NCI-H146 treated with DMSO at 0.1 percent for 48 hours (cell line): ENCODE measurements around the gene CIRBP.
"Not testable (repeated sequence)": the region's sequence is repeated elsewhere in the genome, so short reads cannot be mapped to it uniquely, and the experiment has no call there.

ENCODE experiments used
- DNase-seq: peaks from one replicate; lab custom pipeline; 2025; ENCODE audit not compliant: unreplicated experiment; lab: John Stamatoyannopoulos, UW

The CIRBP gene

GRCh38 chr19:1308718-1309117, 39.6 kb downstream of the CIRBP start:
- DNase-seq: no peak

DNA sequence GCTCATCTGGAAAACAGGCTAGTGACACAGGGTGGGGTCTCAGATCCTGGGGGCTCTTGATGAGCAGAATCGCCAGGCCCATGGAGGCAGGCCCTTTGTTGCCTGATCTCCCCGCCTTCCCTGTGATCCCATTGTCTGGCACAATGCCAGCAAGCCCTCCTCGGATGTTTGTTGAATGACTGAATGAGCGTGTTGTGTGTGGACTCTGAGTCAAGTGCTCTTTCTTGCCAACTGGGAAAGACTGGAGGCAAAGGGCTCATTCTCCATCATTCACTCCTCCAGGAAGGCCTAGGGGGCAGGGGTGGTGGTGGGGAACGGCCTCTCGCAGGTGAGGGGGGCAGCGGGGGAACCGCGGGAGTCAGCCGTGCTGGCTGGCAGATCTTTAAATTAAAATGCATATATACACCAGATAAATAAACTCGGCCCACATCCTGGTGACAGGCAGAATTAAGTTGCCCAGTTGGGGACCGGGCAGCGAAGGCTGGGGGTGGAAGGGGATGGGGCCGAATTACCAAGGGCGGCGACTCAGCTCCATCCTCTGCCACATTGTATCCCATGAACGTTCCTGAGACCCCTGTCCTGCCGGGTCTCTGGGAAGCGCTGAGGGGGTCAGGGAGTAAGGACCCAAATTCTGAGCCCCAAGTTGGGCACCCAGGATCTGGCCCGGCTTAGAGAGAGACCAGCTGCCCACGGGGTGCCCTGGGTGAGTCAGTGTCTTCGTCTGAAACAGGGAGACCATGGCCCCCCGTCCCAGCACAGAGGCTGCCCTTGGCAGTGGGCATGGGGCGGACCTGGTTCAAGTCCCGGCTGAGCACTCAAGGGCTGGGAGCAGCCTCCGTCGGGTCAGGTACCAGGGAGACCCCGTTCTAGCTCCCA, 41.1 kb downstream of the CIRBP start:
- DNase-seq: no peak

- no peak for DNase-seq
These were observed 41.7 kb downstream of the CIRBP start for GRCh38 chr19:1310853-1311180.

- no peak for DNase-seq
These were observed 42.5 kb downstream of the CIRBP start for GRCh38 chr19:1311543-1312091.

DNA sequence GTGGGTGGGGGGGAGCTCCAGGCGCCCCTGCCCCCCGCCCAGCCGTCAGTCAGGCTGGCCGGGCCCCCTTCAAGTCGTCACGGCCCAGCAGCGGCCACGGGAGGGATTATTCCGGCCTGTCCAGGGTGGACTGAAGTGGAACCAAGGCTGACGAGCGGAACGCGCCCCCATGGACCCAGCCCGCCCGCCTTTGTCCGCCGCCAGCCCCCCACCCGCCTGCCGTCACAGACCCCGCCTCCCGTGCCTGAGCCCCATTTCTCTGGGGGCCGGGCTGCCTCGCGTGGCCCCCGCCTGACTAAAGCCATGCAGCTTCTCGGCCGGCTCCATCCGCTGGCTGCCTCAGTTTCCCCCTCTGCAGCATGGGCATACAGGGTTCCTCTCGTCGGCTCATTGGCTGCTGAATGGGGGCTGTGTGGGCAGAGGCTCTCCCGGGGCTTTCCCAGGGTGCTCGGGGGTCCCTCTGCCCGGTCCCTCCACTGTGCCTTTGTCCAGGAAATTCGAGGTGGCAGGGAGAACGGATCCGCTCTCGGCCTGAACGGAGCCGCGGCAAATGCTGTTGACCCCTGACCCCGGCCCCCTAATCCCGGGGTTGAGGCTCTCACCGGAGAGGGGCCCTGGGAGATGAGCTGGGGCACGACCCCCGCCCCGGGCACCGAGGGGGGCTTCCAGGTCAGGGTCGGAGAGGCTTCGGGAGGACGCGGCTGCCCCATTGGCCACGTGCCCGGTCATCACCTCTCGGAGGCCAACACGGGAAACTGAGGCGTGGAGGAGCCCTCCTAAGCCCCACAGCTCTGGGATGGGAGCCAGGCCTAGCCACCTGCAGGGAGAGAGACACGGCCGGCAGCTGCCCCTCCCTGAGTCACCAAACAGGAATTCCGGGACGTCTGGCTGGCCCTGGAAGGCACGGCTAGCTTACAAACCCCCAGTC, 43.9 kb downstream of the CIRBP start:
- DNase-seq: no peak

DNA sequence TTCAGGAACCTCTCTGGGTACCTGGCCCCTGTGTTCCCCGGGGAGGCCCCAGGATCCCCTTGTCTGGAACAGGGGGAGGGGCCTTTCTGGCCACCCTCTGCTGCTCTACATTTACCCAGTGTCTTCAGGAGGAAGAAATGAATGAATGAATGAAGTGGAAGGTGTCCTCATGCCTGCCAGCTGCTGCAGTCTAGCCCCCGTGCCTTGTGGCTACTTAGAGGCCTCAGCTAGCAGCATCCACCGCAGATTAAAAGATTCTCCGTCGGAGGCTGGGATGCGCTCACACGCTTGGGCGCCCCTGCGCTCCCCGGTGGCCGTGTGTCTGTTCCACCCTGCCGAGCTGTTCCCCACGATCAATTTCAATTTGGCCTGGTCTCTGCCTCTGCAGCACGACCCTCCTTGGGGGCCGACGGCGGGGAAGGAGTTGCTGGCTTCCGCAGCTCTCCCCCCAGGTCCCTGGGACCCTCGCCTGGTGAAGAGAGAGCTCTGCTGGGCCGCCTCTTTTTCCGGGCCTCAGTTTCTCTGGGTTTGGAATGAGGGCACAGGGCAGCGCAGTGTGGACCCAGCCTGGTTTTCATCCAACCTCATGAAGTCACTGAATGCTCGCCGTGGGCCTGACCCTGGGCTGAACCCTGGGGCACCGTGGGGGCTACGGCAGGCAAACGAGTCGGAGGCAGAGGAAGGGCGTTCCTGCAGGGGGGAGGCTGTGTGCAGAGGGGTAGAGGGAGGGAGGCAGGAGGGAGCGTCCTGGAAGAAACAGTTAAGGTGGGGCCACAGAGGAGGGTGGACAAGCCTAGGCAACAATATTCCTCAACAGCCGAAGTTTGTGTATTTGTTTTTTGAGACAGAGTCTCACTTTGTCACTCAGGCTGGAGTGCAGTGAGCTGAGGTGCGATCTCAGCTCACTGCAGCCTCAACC, 44.8 kb downstream of the CIRBP start:
- DNase-seq: no peak

DNA sequence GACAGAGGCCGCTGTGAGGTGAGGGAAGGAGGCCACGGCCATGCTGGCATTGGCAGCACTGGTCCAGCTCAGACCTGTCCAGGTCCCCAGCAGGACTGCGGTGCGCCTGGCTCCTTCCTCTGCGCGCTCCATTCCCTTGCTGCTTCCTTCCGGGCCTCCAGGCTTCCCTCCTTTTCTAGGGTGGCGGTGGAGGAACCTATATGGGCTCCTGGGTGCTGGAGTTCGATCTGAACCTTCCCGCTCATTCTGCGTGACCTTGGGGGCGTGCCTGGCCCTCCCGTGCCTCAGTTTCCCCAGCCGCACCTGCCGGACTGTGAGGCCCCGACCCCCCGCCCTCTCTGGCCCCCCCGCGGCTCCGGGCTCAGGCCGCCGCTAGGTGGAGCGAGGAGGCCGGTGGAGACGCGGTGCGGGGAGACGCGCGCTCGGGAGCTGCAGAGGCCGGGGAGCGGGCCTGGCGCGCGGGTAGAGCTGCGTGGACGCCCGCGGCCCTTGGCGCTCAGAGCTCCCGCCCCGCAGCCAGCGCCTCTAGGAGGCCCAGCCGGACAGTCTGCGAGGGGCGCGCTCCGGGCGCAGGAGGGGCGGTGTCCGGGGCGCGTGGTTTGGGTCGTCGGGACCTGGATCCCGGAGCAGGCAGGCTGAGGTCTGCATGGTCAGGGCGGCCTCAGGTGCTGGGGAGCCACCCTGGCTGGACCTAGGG, 46.5 kb downstream of the CIRBP start:
- DNase-seq: no peak

GRCh38 chr19:1316466-1316865, 47.3 kb downstream of the CIRBP start:
- no peak for DNase-seq

- no peak for DNase-seq
These were observed 48.3 kb downstream of the CIRBP start for GRCh38 chr19:1317274-1318003.

DNA sequence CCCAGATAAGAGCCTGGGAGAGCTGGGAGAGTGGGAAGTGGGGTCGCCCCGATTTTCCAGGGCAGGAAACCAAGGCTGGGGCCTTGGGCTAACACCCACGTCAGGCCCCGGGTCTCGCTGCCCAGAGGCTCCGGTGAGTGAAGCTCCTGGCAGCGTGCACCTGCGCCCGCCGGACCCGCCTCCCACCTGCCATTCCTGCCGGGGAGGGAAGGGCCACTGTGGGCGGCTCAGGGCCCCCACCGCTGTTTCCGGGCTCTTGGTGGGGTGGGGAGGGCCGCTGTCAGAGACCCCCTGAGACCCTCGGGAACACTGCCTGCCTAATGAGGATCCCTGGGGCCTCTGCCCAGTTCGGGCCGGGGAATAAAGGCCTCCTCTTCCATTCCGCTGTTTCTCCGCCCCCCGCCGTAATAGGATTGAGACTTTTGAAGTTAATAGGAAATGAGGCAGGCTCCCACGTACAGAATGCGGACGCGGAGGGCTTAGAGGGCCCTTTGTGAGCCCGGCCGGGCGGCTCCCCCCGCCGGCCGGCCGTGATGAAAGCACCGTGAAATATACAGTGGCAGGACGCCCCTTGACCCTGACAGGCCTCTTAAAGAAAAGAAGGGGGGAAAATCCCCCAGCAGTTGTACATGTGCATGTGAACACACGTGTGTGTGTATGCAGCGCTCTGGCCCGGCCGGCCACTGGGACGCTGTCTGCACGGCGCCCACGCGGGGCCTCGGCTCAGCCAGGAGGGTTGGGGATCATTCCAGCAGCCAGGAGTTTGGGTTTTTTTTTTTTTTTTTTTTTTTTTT, 49.7 kb downstream of the CIRBP start:
- DNase-seq: no peak

DNA sequence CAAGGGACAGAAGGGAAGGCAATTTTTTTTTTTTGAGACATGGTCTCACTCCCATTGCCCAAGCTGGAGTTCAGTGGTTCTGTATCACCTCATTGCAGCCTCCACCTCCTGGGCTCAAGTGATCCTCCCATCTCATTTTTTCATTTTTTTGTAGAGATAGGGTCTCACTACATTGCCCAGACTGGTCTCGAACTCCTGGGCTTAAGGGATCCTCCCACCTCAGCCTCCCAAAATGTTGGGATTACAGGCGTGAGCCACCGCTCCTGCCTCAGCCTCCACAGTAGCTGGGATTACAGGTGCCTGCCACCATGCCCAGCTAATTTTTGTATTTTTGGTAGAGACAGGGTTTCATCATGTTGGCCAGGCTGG, 51.1 kb downstream of the CIRBP start:
- not testable (repeated sequence) for DNase-seq

GRCh38 chr19:1321539-1321938, 52.4 kb downstream of the CIRBP start:
- no peak for DNase-seq

DNA sequence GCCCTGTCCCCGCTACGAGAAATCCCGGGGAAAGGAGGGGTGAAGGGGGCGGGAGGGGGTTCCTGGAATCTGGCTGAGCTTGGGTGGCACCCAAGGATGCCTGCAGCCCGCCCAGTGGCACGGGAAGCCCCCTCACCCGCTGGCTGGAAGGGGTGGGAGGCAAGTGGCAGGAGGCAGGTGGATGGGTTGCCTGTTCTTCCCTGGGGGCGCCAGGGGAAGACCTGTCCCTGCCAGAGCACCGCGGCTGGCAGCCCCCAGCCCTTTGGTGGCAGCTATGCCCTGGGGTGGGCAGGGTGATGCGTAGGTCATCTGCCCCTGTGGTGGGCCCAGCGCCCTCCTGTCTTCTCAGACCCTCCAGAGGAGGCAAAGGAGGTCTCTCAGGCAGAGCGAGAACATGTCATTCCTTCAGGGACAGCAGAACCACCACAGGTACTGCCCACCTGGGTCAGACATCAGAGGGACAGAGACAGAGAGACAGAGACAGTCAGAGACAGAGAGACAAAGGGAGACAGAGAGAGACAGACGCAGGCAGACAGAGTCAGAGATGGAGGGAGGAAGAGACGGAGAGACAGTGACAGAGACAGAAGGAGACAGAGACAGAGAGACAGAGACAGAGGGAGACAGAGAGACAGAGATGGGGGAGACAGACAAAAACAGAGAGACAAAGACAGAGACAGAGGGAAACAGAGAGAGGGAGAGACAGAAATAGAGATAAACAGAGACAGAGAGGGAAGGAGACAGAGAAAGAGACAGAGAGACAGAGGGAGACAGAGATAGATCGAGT, 53.3 kb downstream of the CIRBP start:
- DNase-seq: no peak

GRCh38 chr19:1324249-1324805, 55.2 kb downstream of the CIRBP start:
- DNase-seq: no peak
